Middle frontal gyrus (tissue), 1 donor: ENCODE measurements around the gene HIVEP3.

ENCODE experiments used
- DNase-seq: peaks from one replicate; pipeline ENCODE4 v3.0.0-alpha.2; 2015; ENCODE audit warnings: low spot score; ENCODE audit errors: extremely low spot score

The HIVEP3 gene

GRCh38 chr1:41638086-41639024, 280.4 kb downstream of the HIVEP3 start:
- DNase-seq = no peak

DNA sequence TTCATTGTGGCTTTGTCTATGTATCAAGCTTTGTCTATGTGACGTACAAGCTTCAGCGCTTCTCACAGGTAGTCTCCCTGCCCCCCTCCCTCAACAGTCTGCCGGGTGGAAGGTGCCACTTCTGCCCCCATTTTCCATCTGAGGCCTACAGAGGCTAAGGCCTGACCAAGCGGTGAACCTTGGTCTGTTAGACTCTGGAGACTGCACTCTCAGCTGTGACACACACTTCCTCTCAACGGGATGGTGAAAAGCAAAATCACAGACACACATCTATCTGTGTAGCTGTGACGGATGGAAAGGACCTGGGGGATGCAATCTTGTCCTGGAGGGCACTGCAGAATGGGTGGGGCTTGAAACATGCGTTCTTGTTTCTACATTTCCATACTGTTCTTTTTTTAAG, 281.4 kb downstream of the HIVEP3 start:
- no peak for DNase-seq

DNA sequence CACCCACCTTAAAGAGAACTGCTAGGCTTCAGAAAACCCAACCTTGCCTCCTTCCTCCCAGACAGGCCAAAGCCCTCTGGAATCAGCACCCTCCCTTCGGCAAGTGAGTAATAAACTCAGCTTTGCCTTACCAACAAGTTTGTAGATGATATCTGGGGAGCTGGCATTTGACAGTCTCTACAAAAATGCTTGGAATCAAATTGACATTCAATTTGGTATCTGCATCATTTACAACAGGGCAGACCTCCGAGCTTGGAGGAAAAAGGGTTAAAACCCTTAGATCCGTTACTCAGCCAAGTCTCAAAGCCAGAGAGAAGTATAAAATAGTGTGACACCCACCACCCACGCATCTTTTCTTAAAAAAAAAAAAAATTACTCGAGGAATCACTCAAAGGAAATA, 285.0 kb downstream of the HIVEP3 start:
- no peak for DNase-seq

GRCh38 chr1:41632781-41633575, 285.7 kb downstream of the HIVEP3 start:
- no peak for DNase-seq

- no peak for DNase-seq
Measured at GRCh38 chr1:41631971-41632370, 286.8 kb downstream of the HIVEP3 start.

- no peak for DNase-seq
Measured at GRCh38 chr1:41631154-41631553, 287.6 kb downstream of the HIVEP3 start.

DNA sequence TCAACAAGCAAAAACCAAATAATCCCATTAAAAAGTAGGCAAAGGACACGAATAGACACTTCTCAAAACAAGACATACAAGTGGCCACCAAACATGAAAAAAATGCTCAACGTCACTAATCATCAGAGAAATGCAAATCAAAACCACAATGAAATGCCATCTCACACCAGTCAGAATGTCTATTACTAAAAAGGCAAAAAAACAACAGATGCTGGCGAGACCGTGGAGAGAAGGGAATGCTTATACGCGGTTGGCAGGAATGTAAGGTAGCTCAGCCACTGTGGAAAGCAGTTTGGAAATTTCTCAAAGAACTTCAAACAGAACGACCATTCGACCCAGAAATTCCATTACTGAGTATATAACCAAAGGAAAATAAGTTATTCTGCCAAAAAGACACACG, 289.2 kb downstream of the HIVEP3 start:
- DNase-seq = no peak

GRCh38 chr1:41629141-41629540, 289.6 kb downstream of the HIVEP3 start:
- DNase-seq = no peak

GRCh38 chr1:41627491-41628280, 291.0 kb downstream of the HIVEP3 start:
- no peak for DNase-seq

DNA sequence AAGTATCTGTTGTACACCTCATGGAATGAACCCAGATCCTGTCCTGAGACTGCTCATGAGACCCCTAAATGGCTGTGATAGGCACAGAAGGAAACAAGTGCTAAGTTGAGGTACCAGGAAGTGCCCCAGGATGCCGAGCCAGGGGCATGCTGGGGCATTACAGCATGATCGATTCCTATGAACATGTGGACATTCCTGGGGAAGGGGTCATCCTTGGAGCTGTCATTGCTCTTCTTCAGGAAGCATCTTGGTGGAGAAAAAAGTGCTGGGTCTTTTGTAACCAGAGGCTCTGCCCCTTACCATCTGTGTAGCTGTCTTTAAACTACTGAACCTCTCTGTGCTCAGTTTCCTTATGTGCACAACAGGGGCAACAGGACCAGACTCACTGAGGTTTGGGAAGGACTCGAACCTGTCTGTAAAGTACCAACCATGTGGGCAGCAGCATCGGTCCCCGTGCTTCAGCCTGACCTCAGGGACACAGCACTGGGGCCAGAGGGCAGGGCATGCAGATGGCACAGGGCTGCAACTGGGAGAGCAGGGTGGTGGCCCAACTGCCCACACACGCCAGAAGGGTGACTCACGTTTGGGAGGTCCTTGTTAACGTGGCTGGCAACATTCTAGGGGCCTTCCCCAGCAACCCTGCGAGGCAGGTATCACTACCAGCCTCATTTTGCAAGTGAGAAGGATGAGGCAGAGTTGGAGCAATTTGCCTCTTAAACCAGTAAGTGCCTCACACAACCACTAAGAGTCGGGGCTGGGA, 291.9 kb downstream of the HIVEP3 start:
- DNase-seq = no peak

GRCh38 chr1:41626146-41626545, 292.6 kb downstream of the HIVEP3 start:
- no peak for DNase-seq

- no peak for DNase-seq
Measured at GRCh38 chr1:41623736-41624135, 295.0 kb downstream of the HIVEP3 start.

DNA sequence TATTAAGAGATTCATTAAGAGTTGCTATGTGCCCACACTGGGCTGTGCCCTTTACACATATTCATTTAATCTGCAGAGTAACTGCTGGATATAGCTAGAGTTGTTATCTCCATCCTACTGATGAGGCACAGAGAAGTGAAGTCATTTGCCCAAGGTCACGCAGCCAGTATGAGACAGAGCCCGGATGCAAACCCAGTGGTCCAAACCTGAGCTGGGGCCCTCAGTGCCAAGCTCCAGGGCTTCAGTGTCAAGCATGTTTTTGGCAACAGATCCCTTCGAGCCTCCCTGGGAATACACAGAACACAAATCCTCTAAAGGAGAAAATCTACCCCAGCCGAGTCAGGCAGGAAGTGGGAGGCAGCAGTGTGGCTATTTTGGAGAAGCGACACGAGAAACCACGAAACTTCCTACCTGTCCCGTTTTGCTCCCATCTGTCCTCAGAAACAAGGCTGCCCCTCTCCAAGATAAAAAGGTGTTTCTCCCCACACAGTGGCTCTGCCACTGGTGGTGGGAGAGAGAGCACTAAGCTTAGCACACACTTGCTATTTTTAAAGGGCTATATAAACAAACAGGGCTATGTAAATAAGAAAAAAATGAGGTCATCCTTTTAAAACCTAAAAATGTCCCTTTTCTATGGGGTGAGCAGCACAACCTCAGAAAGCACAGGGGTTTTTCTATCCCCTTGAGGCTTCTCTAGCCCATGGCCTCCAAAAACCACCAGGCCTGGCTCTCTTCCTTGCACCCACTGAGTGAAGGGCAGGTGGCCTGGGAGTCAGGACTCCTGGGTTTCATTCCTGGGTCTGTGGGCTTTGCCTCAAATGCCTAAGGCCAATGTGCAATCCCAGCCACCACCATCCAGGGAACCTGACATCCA, 295.6 kb downstream of the HIVEP3 start:
- DNase-seq = no peak

DNA sequence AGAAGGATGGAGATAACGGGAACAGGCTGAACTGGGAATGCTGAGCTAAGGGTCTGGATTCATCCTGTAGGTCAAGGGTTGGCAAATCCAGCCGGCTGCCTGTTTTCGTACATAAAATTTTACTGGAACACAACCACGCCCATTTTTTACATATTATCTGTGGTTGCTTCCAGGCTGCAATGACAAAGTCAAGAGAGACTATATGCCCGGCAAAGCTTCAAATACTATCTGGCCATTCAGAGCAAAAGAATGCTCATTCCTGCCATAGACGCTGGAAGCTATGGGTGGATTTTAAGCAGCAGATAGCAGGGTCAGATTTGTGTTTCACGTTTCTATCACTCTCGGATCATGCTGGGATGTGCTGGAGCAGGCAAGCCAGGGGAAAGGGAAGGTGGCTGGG, 296.3 kb downstream of the HIVEP3 start:
- DNase-seq = no peak

DNA sequence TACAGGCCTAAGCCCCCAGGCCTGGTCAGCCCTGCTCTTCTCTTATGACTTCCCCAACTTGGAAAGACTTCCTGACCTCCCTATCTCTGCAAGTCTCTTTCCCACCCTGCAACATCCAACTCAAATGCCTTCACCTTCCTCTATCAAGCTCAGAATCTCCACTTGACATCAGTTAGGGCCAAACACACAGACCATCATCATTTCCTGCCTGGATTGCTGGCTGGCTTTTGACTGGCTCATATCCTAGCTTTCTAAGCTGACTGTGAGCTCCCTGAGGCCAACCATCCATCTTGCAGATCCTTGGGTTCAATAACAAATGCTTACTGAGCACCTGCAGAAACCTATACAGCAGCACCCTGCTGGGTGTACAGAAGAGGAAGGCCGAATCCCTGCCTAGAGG, 296.9 kb downstream of the HIVEP3 start:
- no peak for DNase-seq

- DNase-seq = no peak
Measured at GRCh38 chr1:41621256-41621655, 297.5 kb downstream of the HIVEP3 start.

DNA sequence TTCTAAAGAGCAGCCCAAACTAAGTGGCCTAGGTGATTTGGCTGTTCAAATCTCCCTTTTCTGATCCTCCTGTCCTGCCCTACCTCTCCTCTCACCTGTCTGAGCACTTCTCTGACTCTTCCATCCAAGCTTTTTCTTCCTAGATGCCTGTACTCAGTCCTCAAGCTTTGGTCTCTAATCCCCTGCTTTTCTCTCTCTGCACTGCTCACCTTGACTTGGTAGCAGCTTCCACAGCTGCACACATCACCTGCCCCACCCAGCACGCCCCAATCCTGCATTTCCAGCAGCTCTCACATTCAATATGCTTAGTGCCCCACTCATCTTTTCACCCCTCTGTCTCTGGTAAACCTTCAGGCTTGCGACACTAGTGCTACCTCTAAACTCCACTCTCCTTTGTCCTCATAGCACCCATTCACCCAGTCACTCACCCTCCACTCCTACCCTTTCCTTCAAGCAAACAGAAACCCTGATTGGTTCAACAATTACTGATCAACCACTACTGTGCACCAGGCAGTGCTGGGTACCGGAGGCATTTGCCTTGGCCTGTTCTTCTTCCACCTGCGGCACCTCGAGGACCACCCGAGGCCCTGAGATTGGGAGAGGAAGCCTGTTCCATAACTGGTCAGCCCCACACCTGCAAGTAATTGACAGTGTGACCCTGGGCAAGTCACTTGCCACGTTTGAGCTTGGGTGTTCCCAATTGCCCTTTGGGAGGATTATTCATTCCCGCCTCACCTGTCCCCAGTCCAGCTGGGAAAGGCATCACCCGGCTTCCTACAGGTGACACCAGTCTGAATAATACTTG, 298.2 kb downstream of the HIVEP3 start:
- DNase-seq = no peak

GRCh38 chr1:41619511-41620364, 299.0 kb downstream of the HIVEP3 start:
- no peak for DNase-seq
